GM23248 (cell line): ENCODE measurements around the gene OR4D9. TPM values are rescaled to one million over a fixed set of nuclear protein-coding genes. Genes with fewer than 3 reads are reported as not detected.
A peak's percentile ranks its signal among the peaks of the same experiment; 100 is the strongest.

Experiments
- DNase-seq: peaks from one replicate; pipeline ENCODE4 v3.0.0-alpha.2; 2015
- H2AFZ ChIP-seq: fragments of 200-600 bp; sonication (generic); 2 replicates; pipeline ENCODE4 v1.6.1; 2016; ENCODE audit warnings: antibody characterized with exemption
- H3F3A ChIP-seq: fragments of 200-600 bp; sonication (generic); 2 replicates; pipeline ENCODE4 v1.6.1; 2016; ENCODE audit warnings: mild to moderate bottlenecking, antibody characterized with exemption, mixed run types; ENCODE audit not compliant: insufficient read depth
- H3K27ac ChIP-seq: fragments of 200-600 bp; sonication (generic); 2 replicates; pipeline ENCODE4 v1.5.1; 2016; ENCODE audit warnings: mild to moderate bottlenecking
- H3K27me3 ChIP-seq: fragments of 200-600 bp; sonication (generic); replicated peaks from 2 replicates; pipeline ENCODE4 v1.6.1; 2016; ENCODE audit warnings: mild to moderate bottlenecking; ENCODE audit not compliant: insufficient read depth
- H3K36me3 ChIP-seq: fragments of 200-600 bp; sonication (generic); 2 replicates; pipeline ENCODE4 v1.6.1; 2016; ENCODE audit warnings: low read depth, mild to moderate bottlenecking
- H3K4me1 ChIP-seq: fragments of 200-600 bp; sonication (generic); 2 replicates; pipeline ENCODE4 v1.6.1; 2016; ENCODE audit warnings: mild to moderate bottlenecking; ENCODE audit not compliant: insufficient read depth
- H3K4me2 ChIP-seq: fragments of 200-600 bp; sonication (generic); one replicate; pipeline ENCODE4 v1.6.1; 2016; ENCODE audit warnings: mild to moderate bottlenecking; ENCODE audit not compliant: unreplicated experiment
- H3K4me3 ChIP-seq: fragments of 200-600 bp; sonication (generic); 2 replicates; pipeline ENCODE4 v1.5.1; 2016; ENCODE audit warnings: mild to moderate bottlenecking
- H3K79me2 ChIP-seq: fragments of 200-600 bp; sonication (generic); 2 replicates; pipeline ENCODE4 v1.6.1; 2016; ENCODE audit warnings: mild to moderate bottlenecking; ENCODE audit not compliant: insufficient read depth
- H3K9ac ChIP-seq: fragments of 200-600 bp; sonication (generic); 2 replicates; pipeline ENCODE4 v1.6.1; 2016; ENCODE audit warnings: mild to moderate bottlenecking
- H3K9me2 ChIP-seq: fragments of 200-600 bp; sonication (generic); 2 replicates; pipeline ENCODE4 v1.6.1; 2016; ENCODE audit warnings: mixed run types, mild to moderate bottlenecking, moderate library complexity; ENCODE audit not compliant: insufficient read depth
- H3K9me3 ChIP-seq: fragments of 200-600 bp; sonication (generic); one replicate; pipeline ENCODE4 v1.6.1; 2017; ENCODE audit warnings: low read depth
- H4K20me1 ChIP-seq: fragments of 200-600 bp; sonication (generic); 2 replicates; pipeline ENCODE4 v1.6.0; 2016; ENCODE audit not compliant: insufficient read depth
- EZH2 ChIP-seq: fragments of 200-600 bp; sonication (generic); IDR thresholded peaks from 2 replicates; pipeline ENCODE4 v1.6.1; 2018; ENCODE audit warnings: antibody characterized with exemption, mild to moderate bottlenecking; ENCODE audit not compliant: insufficient read depth, poor library complexity, severe bottlenecking
- EZH2phosphoT487 ChIP-seq: fragments of 200-600 bp; sonication (generic); IDR thresholded peaks from 2 replicates; pipeline ENCODE4 v1.6.1; 2018; ENCODE audit warnings: antibody characterized with exemption, moderate library complexity, mild to moderate bottlenecking, low read depth; ENCODE audit not compliant: insufficient read depth
- WGBS, 2 experiments: methylation state at CpG; one replicate each; pipeline ENCODE4 v1.1.6; 2015 to 2017; ENCODE audit warnings: low lambda C conversion rate in 2 of 2, low coverage in 1 of 2; ENCODE audit errors: missing lambda C conversion rate in 2 of 2; 5-methylcytosine and 5-hydroxymethylcytosine counted together
- in situ Hi-C: fragments of 300-500 bp; cut with MboI; formaldehyde crosslinking; loops from 2 replicates; pipeline ENCODE4 v1.15.0; 2020
- polyA plus RNA-seq: library from polyadenylated mRNA; unstranded; fragments of >200 nt; fragmentation: Nextera tagmentation; extraction: Ambion mirVana; gene quantifications from 2 replicates; pipeline ENCODE4 v1.2.1, GENCODE V29; 2016
- total RNA-seq: library from RNA; depleted of rRNA; stranded (reverse); fragments of >200 nt; shearing (Covaris generic); gene quantifications from 2 replicates; pipeline ENCODE4 v1.2.3, GENCODE V29; 2014

The OR4D9 gene
- total and polyA plus RNA-seq, 2 experiments from 2014 or later: not detected

GRCh38 chr11:59552844-59553243 lies 41.5 kb downstream of the OR4D9 start:
- Histone ChIP-seq H3K27ac (no peak overlapping the region), H4K20me1 (no peaks in the 10 kb centered on the region), H3K36me3 (no peaks in the 10 kb centered on the region), H3K27me3 (no peaks in the 10 kb centered on the region), H3F3A (peaks cover 50% of the 10 kb centered on the region), H3K4me1 (peaks cover 7% of the 10 kb centered on the region; the same call in 1 of the 2 replicates), H2AFZ (no peak overlapping the region), H3K9me3 (no peaks in the 10 kb centered on the region), H3K79me2 (no peaks in the 10 kb centered on the region), H3K4me3 (no peak overlapping the region), H3K9me2 (no peaks in the 10 kb centered on the region), H3K9ac (no peak overlapping the region), H3K4me2 (no peak overlapping the region)
- WGBS, 2 experiments: 91 to 94% methylated on average over 2 of the region's 2 CpGs
- TF ChIP-seq EZH2 (no peak), EZH2phosphoT487 (no peak)
- in situ Hi-C loops: no loop called here
- no peak for DNase-seq

GRCh38 chr11:59553323-59553722 lies 42.0 kb downstream of the OR4D9 start:
- no peak overlapping the region for H3K27ac ChIP-seq
- WGBS, 2 experiments: 96% methylated on average over 21 of the region's 21 CpGs
- peaks cover 7% of the 10 kb centered on the region; the same call in 1 of the 2 replicates for H3K4me1 ChIP-seq
- no peak overlapping the region for H3K4me3 ChIP-seq
- no peaks in the 10 kb centered on the region for H3K79me2 ChIP-seq
- no peaks in the 10 kb centered on the region for H3K9me2 ChIP-seq
- H2AFZ ChIP-seq: no peak overlapping the region
- DNase-seq: no peak
- no peaks in the 10 kb centered on the region for H3K27me3 ChIP-seq
- H3K4me2 ChIP-seq: no peak overlapping the region
- H3F3A ChIP-seq: peaks cover 50% of the 10 kb centered on the region
- no peaks in the 10 kb centered on the region for H4K20me1 ChIP-seq
- in situ Hi-C loops: no loop called here
- TF ChIP-seq EZH2: no peak
- H3K9ac ChIP-seq: no peak overlapping the region
- H3K9me3 ChIP-seq: no peaks in the 10 kb centered on the region
- no peaks in the 10 kb centered on the region for H3K36me3 ChIP-seq

GRCh38 chr11:59555601-59556114 lies 44.3 kb downstream of the OR4D9 start:
- Histone ChIP-seq H4K20me1 (no peaks in the 10 kb centered on the region), H3K9me2 (no peaks in the 10 kb centered on the region), H3K27me3 (no peaks in the 10 kb centered on the region), H3K4me2 (peak overlapping the region; percentile 76), H3K4me1 (peaks cover 7% of the 10 kb centered on the region; the same call in 1 of the 2 replicates), H3K79me2 (no peaks in the 10 kb centered on the region), H3K36me3 (no peaks in the 10 kb centered on the region), H3K27ac (peak overlapping the region; percentile 84), H3F3A (peaks cover 40% of the 10 kb centered on the region), H3K9me3 (no peaks in the 10 kb centered on the region), H3K4me3 (peak overlapping the region; percentile 87), H2AFZ (peak overlapping the region; percentile 97), H3K9ac (peak overlapping the region; percentile 87)
- no peak for TF ChIP-seq EZH2
- no peak for TF ChIP-seq EZH2phosphoT487
- DNase-seq: no peak
- in situ Hi-C loops: no loop called here
- WGBS, 2 experiments: 19 to 20% methylated on average over 17 of the region's 17 CpGs

GRCh38 chr11:59556115-59556916 lies 45.0 kb downstream of the OR4D9 start:
- DNase-seq: peak; percentile 87
- Histone ChIP-seq H3K27ac (peak overlapping the region; percentile 84), H3K36me3 (no peaks in the 10 kb centered on the region), H3K27me3 (no peaks in the 10 kb centered on the region), H3K4me2 (peak overlapping the region; percentile 76), H3F3A (peaks cover 38% of the 10 kb centered on the region), H3K79me2 (no peaks in the 10 kb centered on the region), H3K9me3 (no peaks in the 10 kb centered on the region), H3K4me3 (peak overlapping the region; percentile 87), H3K9ac (peak overlapping the region; percentile 87), H3K4me1 (peaks cover 11% of the 10 kb centered on the region; the same call in 1 of the 2 replicates), H2AFZ (peak overlapping the region; percentile 97), H3K9me2 (no peaks in the 10 kb centered on the region), H4K20me1 (no peaks in the 10 kb centered on the region)
- TF ChIP-seq EZH2 (no peak), EZH2phosphoT487 (no peak)
- in situ Hi-C loops: no loop called here
- WGBS, 2 experiments: 1% methylated on average over 30 of the region's 30 CpGs
